ENCODE data around the gene CDH22.

CDH22 gene

DNA sequence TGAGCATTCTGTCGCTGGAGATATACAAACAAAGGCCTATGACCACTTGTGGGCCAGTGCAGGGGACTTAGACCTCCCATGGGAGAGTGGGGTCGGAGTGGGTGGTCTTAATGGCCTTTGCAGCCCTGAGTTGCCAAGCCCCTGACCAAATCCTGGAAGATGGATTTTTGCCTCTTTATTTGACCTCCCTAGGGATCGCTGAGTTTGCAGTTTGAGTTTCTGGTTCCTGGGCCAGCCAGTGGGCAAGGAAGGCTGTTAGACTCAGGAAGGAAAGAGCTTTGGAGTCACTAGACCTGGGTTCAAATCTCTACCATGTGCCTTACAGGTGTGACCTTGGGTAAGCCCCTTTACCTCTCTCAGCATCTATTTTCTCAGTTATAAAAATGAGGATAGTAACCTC, 96.0 kb downstream of the CDH22 start:
- no peak for DNase-seq

- DNase-seq, result no peak
These were observed 97.0 kb downstream of the CDH22 start for GRCh38 chr20:46211331-46211722.

DNA sequence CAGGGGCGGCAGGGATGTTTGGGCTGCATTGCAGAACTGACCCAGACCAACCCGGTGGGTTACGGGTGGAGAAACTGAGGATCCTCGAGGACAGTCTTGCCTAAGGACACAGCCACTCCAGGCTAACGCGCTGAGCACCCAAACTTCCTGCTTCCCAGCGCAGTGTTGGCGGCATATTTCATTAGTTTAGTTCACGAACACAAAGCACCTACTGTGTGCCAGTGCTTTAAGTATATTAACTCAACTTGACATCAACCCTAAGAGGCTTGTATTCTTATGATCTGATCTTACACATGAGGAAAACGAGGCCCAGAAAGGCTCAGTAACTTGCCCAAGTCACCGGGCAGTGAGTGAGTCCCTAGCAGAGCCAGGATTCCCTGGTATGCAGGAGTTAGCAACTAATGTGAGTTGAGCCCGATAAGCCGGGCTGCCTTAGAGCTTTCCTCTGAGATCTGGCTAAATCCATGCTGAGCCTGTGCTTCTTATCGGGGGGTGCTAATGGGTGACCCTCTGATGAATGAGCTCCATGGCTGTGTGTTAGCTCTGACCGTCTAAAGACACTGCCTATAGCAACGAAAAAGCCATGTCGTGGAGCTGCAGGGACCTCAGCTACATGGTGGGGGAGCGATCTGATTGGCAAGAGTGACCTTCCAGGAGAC, 97.5 kb downstream of the CDH22 start:
- DNase-seq, result no peak

- no peak for DNase-seq
These were observed 98.2 kb downstream of the CDH22 start for GRCh38 chr20:46209930-46210671.

GRCh38 chr20:46207793-46208192, 100.5 kb downstream of the CDH22 start:
- DNase-seq, result no peak

GRCh38 chr20:46206992-46207549, 101.2 kb downstream of the CDH22 start:
- DNase-seq, result no peak

GRCh38 chr20:46206025-46206424, 102.3 kb downstream of the CDH22 start:
- DNase-seq, result no peak

DNA sequence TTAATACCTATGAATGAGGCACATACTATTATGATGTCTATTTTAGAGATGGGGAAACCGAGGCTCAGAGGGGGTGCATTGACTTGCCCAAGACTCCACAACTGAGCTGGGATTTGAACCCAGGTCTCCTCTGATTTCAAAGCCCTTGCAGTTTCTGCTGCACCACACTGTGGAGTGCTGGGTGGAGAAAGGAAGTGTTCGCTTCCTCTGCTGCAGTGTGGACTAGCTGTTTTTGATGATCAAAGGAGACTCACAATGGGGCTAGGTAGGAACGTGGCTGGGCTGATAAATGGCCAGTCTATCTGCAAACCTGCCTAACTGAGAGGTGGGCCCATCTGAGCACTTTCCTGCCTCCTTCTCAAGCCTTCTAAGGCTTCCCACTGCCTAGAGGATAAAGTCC, 102.9 kb downstream of the CDH22 start:
- no peak for DNase-seq

DNA sequence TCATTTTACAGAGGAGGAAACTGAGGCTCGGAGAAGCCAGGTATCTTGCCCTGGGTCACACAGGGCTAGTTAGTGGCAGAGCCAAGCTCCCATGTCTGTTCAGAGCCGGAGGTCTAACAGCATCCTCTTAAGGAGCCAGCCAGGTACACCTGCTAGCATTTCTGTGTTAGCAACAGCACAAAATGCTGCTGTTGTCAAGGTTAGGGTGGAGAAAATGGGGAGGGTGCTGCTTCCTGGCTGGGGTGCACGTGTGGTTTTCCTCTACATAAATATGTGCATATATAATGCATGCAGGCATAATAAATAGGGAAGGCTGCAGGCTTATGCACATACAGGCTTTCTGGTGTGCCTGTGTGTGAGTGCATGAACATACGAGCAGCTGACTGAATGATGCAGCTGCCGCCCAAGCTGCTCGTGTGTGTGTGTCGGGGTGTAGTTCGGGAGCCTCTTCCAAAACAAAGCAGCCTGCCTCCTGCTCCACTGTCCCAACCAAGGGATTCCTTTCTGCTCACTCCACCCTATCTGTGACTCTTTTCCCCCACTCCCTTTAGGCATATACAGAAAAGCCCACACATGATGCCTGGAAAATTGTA, 103.6 kb downstream of the CDH22 start:
- no peak for DNase-seq

DNA sequence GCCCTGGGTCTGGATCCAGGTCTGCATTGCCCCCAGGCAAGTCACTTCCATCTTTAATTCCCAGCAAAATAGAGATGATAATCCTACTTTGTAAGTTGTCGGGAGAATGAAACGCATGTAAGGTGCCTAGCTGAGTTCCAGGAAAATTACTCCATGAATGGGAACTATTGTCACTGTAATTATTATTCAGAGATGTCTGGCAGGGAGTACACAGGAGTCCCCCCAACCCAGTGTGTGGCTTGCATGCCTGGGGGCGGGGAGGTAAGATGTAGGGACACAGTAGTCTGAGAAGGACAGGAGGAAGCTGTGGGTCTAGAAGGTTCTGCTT, 104.8 kb downstream of the CDH22 start:
- no peak for DNase-seq

- DNase-seq, result no peak
These were observed 105.4 kb downstream of the CDH22 start for GRCh38 chr20:46202766-46203509.

- no peak for DNase-seq
These were observed 107.4 kb downstream of the CDH22 start for GRCh38 chr20:46200582-46201570.

DNA sequence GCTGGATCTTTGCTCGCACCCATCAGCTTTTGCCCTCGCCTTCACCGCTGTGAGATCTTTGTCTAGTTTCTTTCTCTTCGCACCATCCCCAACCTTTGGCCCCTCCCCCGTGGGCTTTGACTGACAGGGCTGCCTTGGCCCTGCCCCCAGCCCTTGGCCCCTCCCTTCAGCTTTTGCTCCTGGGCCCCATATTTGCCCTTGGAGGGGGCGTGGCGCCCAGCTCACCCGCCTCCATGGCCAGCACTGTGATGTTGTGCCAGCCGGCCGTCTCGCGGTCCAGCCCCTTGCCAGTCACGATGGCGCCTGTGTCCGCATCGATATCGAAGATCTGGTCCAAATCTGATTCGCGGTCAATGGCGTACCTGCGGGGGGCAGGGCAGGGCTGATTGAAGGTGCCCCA, 109.1 kb downstream of the CDH22 start:
- DNase-seq, result no peak

GRCh38 chr20:46196990-46197389, 111.3 kb downstream of the CDH22 start:
- DNase-seq, result no peak

- no peak for DNase-seq
These were observed 112.8 kb downstream of the CDH22 start for GRCh38 chr20:46195264-46196036.

GRCh38 chr20:46194409-46194808, 113.9 kb downstream of the CDH22 start:
- DNase-seq, result no peak

DNA sequence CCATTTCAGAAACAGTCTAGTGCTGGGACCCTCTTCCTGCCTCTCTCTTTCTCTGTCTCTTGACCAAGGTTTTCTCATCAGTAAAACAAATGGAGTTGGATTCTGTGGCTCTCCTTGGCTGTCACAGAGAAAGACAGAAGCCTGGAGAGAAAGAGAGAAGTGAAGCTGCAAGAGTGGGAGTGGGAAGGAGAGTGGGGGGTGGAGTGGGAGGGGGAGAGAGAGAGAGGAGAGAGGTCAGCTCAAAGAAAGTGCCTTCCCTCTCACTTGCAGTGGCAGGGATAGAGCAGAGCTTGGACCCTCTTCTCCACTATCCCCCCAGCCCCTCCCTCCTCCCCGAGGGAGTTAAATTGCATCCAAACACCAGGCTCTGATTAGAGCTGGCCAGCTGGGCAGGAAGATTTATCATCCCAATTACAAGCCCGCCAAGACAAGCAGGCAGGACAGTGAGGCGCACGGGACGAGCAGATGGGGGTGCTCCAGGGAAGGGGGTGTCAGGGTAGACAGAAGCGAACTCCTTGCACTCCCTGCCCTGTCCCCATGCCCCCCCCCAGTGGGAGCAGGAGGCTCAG, 115.8 kb downstream of the CDH22 start:
- no peak for DNase-seq

DNA sequence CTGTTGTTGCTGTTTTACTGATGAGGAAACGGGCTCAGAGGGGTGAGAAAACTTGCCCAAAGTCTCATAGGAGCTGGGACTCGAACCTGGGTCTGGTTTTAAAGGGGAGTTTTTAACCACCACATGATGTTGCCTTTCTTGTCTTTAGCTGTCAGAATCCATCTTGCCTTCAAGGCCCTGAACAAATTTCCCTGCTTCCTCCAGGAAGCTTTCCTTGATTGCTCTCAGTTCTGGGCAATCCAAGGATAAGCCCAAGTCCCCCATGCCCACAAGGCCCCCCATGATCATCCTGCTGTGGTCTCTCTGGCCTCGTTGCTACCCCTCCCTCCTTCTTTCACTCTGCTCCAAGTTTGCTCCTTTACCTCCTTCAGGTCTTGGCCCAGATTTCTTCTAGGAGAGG, 116.7 kb downstream of the CDH22 start:
- no peak for DNase-seq

DNA sequence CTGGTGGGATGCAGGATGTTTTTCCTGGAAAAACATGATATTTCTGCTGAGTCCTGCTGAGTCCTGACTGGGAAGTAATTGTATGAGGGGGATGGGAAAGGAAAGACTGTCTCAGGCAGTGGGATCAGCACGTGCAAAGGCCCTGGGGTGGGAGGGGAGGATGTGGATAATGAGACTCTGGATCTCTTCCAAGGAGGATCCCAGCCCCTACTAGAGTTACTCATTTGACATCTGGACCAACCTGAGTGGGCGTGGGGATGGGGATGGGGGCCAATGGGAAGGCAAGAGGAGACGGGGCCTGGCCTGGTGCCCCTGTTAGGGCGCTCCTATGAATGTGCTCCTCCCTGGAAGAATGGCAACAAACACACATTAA, 117.1 kb downstream of the CDH22 start:
- DNase-seq, result no peak

- no peak for DNase-seq
These were observed 117.7 kb downstream of the CDH22 start for GRCh38 chr20:46190478-46191167.

Data from activated CD4-positive, alpha-beta T cell treated with anti-CD3 and anti-CD28 coated beads for 4 hours (primary cell).